Fibroblast of lung (primary cell): ENCODE data around the gene TMEM259.

Experiments used
- CTCF ChIP-seq, 2 donors: IDR thresholded peaks in 1 of 2; conservative IDR thresholded peaks in 1 of 2; 1 replicate in 1 of 2; 2 replicates in 1 of 2; pipeline ENCODE4 v1.5.1; 2011 to 2012; ENCODE audit warnings: low read length in 2 of 2, control low read depth in 1 of 2, inconsistent platforms in 1 of 2, low read depth in 1 of 2, mild to moderate bottlenecking in 1 of 2
- EZH2 ChIP-seq: IDR thresholded peaks from 2 replicates; pipeline ENCODE4 v1.5.1; 2012; ENCODE audit warnings: low read length, control low read depth, mild to moderate bottlenecking; ENCODE audit errors: missing control alignments

- no peak for TF ChIP-seq CTCF (conservative IDR thresholded peaks at IDR 0.05 in 1 of 2, IDR thresholded peaks at IDR 0.05 in 1 of 2; ENCODE audit: low read depth in 1 of 2, low read length in 2 of 2)
- no peak for TF ChIP-seq EZH2
Measured at GRCh38 chr19:1058112-1058511, 37.2 kb upstream of the TMEM259 start.
